NT2/D1 (cell line): ENCODE data around the gene ZBTB20.

ENCODE experiments used
- DNase-seq: peaks from one replicate; pipeline ENCODE4 v3.0.0-alpha.2; 2011; ENCODE audit warnings: low read depth, low spot score
- H3K27me3 ChIP-seq: 2 replicates; pipeline ENCODE4 v1.6.0; 2011; ENCODE audit warnings: mild to moderate bottlenecking; ENCODE audit not compliant: insufficient read length, insufficient read depth
- H3K36me3 ChIP-seq: 2 replicates; pipeline ENCODE4 v1.6.1; 2011; ENCODE audit warnings: mild to moderate bottlenecking, low read length, mixed read lengths; ENCODE audit not compliant: insufficient read depth, insufficient read length
- H3K4me1 ChIP-seq: 2 replicates; pipeline ENCODE4 v1.5.1; 2011; ENCODE audit not compliant: insufficient read depth, insufficient read length
- H3K4me3 ChIP-seq: 2 replicates; pipeline ENCODE4 v1.5.1; 2011; ENCODE audit warnings: low read depth; ENCODE audit not compliant: insufficient read length
- H3K9ac ChIP-seq: 2 replicates; pipeline ENCODE4 v1.6.0; 2011; ENCODE audit warnings: low read depth; ENCODE audit not compliant: insufficient read length
- H3K9me3 ChIP-seq: 2 replicates; pipeline ENCODE4 v1.5.1; 2011; ENCODE audit warnings: mild to moderate bottlenecking, low read length; ENCODE audit not compliant: insufficient read depth
- SUZ12 ChIP-seq: IDR thresholded peaks from 2 replicates; pipeline ENCODE4 v1.6.1; 2011; ENCODE audit not compliant: insufficient read length, insufficient read depth; ENCODE audit errors: extremely low read depth
- YY1 ChIP-seq: IDR thresholded peaks from 2 replicates; pipeline ENCODE4 v1.6.1; 2011; ENCODE audit not compliant: insufficient read length, insufficient read depth
- ZNF274 ChIP-seq: IDR thresholded peaks from 2 replicates; pipeline ENCODE4 v1.6.1; 2011; ENCODE audit warnings: mild to moderate bottlenecking, low read depth, low read length

The ZBTB20 gene

GRCh38 chr3:114519415-114519814 is 627.7 kb downstream of the ZBTB20 start:
- H3K4me3 ChIP-seq = no peak overlapping the region
- TF ChIP-seq YY1 (no peak), ZNF274 (no peak), SUZ12 (no peak)
- H3K27me3 ChIP-seq = no peaks in the 10 kb centered on the region
- no peaks in the 10 kb centered on the region for H3K9me3 ChIP-seq
- no peak overlapping the region for H3K9ac ChIP-seq
- no peaks in the 10 kb centered on the region for H3K4me1 ChIP-seq
- peak; percentile 18 for DNase-seq
- H3K36me3 ChIP-seq = no peaks in the 10 kb centered on the region

GRCh38 chr3:114518206-114518808 is 628.8 kb downstream of the ZBTB20 start:
- no peak overlapping the region for H3K9ac ChIP-seq
- H3K9me3 ChIP-seq = no peaks in the 10 kb centered on the region
- no peaks in the 10 kb centered on the region for H3K36me3 ChIP-seq
- no peaks in the 10 kb centered on the region for H3K4me1 ChIP-seq
- no peak overlapping the region for H3K4me3 ChIP-seq
- TF ChIP-seq SUZ12 (no peak), YY1 (no peak), ZNF274 (no peak)
- no peak for DNase-seq
- H3K27me3 ChIP-seq = no peaks in the 10 kb centered on the region

GRCh38 chr3:114510201-114510600 is 636.9 kb downstream of the ZBTB20 start:
- no peak for DNase-seq
- Histone ChIP-seq H3K36me3 (no peaks in the 10 kb centered on the region), H3K9me3 (no peaks in the 10 kb centered on the region), H3K4me3 (no peak overlapping the region), H3K9ac (no peak overlapping the region), H3K27me3 (no peaks in the 10 kb centered on the region), H3K4me1 (no peaks in the 10 kb centered on the region)
- TF ChIP-seq ZNF274 (no peak), SUZ12 (no peak), YY1 (no peak)

- DNase-seq = no peak
- no peaks in the 10 kb centered on the region for H3K9me3 ChIP-seq
- H3K9ac ChIP-seq = no peak overlapping the region
- H3K27me3 ChIP-seq = no peaks in the 10 kb centered on the region
- no peak overlapping the region for H3K4me3 ChIP-seq
- TF ChIP-seq YY1 (no peak), ZNF274 (no peak), SUZ12 (no peak)
- H3K36me3 ChIP-seq = no peaks in the 10 kb centered on the region
- no peaks in the 10 kb centered on the region for H3K4me1 ChIP-seq
These were observed 637.3 kb downstream of the ZBTB20 start for GRCh38 chr3:114509756-114510155.

GRCh38 chr3:114508976-114509375 is 638.1 kb downstream of the ZBTB20 start:
- no peak for TF ChIP-seq ZNF274
- no peak for TF ChIP-seq YY1
- no peak for TF ChIP-seq SUZ12
- no peaks in the 10 kb centered on the region for H3K36me3 ChIP-seq

GRCh38 chr3:114508208-114508607 is 638.9 kb downstream of the ZBTB20 start:
- no peaks in the 10 kb centered on the region for H3K9me3 ChIP-seq

More at GRCh38 chr3:114508976-114509375, 638.1 kb downstream of the ZBTB20 start:
- DNase-seq = no peak
- Histone ChIP-seq H3K4me1 (no peaks in the 10 kb centered on the region), H3K9me3 (no peaks in the 10 kb centered on the region), H3K9ac (no peak overlapping the region), H3K27me3 (no peaks in the 10 kb centered on the region), H3K4me3 (no peak overlapping the region)

GRCh38 chr3:114506591-114507300 is 640.3 kb downstream of the ZBTB20 start:
- TF ChIP-seq ZNF274 = no peak
- no peak for TF ChIP-seq YY1
- no peak for TF ChIP-seq SUZ12

More at GRCh38 chr3:114508208-114508607, 638.9 kb downstream of the ZBTB20 start:
- no peaks in the 10 kb centered on the region for H3K4me1 ChIP-seq
- TF ChIP-seq SUZ12 (no peak), YY1 (no peak), ZNF274 (no peak)
- no peaks in the 10 kb centered on the region for H3K36me3 ChIP-seq
- H3K9ac ChIP-seq = no peak overlapping the region
- DNase-seq = no peak
- H3K4me3 ChIP-seq = no peak overlapping the region
- H3K27me3 ChIP-seq = no peaks in the 10 kb centered on the region

More at GRCh38 chr3:114506591-114507300, 640.3 kb downstream of the ZBTB20 start:
- Histone ChIP-seq H3K9ac (no peak overlapping the region), H3K27me3 (no peaks in the 10 kb centered on the region), H3K4me3 (no peak overlapping the region), H3K9me3 (no peaks in the 10 kb centered on the region), H3K4me1 (no peaks in the 10 kb centered on the region), H3K36me3 (no peaks in the 10 kb centered on the region)
- no peak for DNase-seq
